AG04449 (cell line): Measurements from ENCODE around the gene JMJD8.

ENCODE experiments used
- CTCF ChIA-PET: fragments of 350-600 bp; formaldehyde crosslinking; extraction: SDS; loops from one replicate; lab custom pipeline; 2021; ENCODE audit warnings: antibody characterized with exemption; lab: Yijun Ruan, JAX
- POLR2A ChIA-PET: fragments of 400-600, 350-600 bp; formaldehyde crosslinking; extraction: SDS; loops from one replicate; lab custom pipeline; 2020; ENCODE audit warnings: antibody characterized with exemption, inconsistent platforms; lab: Yijun Ruan, JAX
- DNase-seq: peaks from one replicate; pipeline ENCODE4 v3.0.0-alpha.2; 2010; ENCODE audit warnings: low read depth, low spot score
- H3K4me3 ChIP-seq: 2 replicates; pipeline ENCODE4 v1.5.1; 2011; ENCODE audit warnings: low read depth, mild to moderate bottlenecking, control low read depth, low read length
- CTCF ChIP-seq: IDR thresholded peaks from one replicate; pipeline ENCODE4 v1.5.1; 2011; ENCODE audit warnings: mild to moderate bottlenecking, moderate library complexity, low read length, control low read depth, inconsistent platforms; ENCODE audit not compliant: insufficient read depth; ENCODE audit errors: missing control alignments

Gene JMJD8

GRCh38 chr16:707062-707538, 23.0 kb upstream of the JMJD8 start:
- ChIA-PET POLR2A (interaction anchor here (1.2 kb wide), 1 partner anchor 17 kb away, joined by 3 read pairs; the partner anchor contains the start of gene WDR24), CTCF (interaction anchor here (1.0 to 2.0 kb wide), 5 partner anchors 9 to 396 kb away, joined by 3 to 9 read pairs (median 3); no protein-coding TSS in a partner anchor)
- no peak overlapping the region for H3K4me3 ChIP-seq
- TF ChIP-seq CTCF, result no peak
- DNase-seq, result no peak

- no peak for DNase-seq
- no peak for TF ChIP-seq CTCF
- H3K4me3 ChIP-seq, result no peak overlapping the region
- ChIA-PET CTCF (interaction anchor here (1.0 to 2.0 kb wide), 4 partner anchors 9 to 397 kb away, joined by 3 to 9 read pairs (median 4); no protein-coding TSS in a partner anchor), POLR2A (interaction anchor here (1.2 kb wide), 1 partner anchor 16 kb away, joined by 3 read pairs; the partner anchor contains the start of gene WDR24)
Observed at GRCh38 chr16:706189-707061, 22.3 kb upstream of the JMJD8 start.

GRCh38 chr16:705431-706188, 21.5 kb upstream of the JMJD8 start, which contains the start of gene FBXL16:
FBXL16 (minus strand) TSS chr16:705801; CDS start chr16:697405, 8,396 bp downstream.
- DNase-seq, result no peak
- ChIA-PET CTCF (no interaction called here), POLR2A (no interaction called here)
- TF ChIP-seq CTCF, result no peak
- peak within 1 kb of the TSS; percentile 12; the same call in 1 of the 2 replicates for H3K4me3 ChIP-seq

GRCh38 chr16:704552-705380, 20.6 kb upstream of the JMJD8 start:
- CTCF ChIA-PET, result interaction anchor here (1.0 to 6.6 kb wide), 2 partner anchors 7 to 36 kb away, joined by 3 to 53 read pairs; partner anchors contain the start of gene CIAO3
- POLR2A ChIA-PET, result no interaction called here
- H3K4me3 ChIP-seq, result no peak overlapping the region
- DNase-seq, result no peak
- no peak for TF ChIP-seq CTCF

GRCh38 chr16:704047-704446, 19.9 kb upstream of the JMJD8 start:
- POLR2A ChIA-PET, result no interaction called here

More at GRCh38 chr16:704047-704446, 19.9 kb upstream of the JMJD8 start:
- DNase-seq, result no peak
- TF ChIP-seq CTCF, result no peak
- H3K4me3 ChIP-seq, result no peak overlapping the region
- CTCF ChIA-PET, result interaction anchor here (1.0 to 6.6 kb wide), 3 partner anchors 8 to 37 kb away, joined by 3 to 53 read pairs (median 5); partner anchors contain the start of gene CIAO3
